HCT116 (cell line): ENCODE measurements around the gene PDE8A.

Source experiments
- ATF3 ChIP-seq: IDR thresholded peaks from 2 replicates; pipeline ENCODE4 v1.6.1; 2012
- CTCF ChIP-seq, 3 experiments: fragments of 200-600 bp in 1 of 3; sonication (generic) in 1 of 3; IDR thresholded peaks in 2 of 3; conservative IDR thresholded peaks in 1 of 3; 2 replicates each; pipeline ENCODE4 v1.5.1; 2012 to 2017; ENCODE audit warnings: low read depth in 2 of 3, low read length in 2 of 3, antibody characterized with exemption in 1 of 3, borderline replicate concordance in 1 of 3, control low read depth in 1 of 3, mild to moderate bottlenecking in 1 of 3, mixed read lengths in 1 of 3, mixed run types in 1 of 3, moderate library complexity in 1 of 3; ENCODE audit not compliant: insufficient read depth in 1 of 3
- EZH2 ChIP-seq: fragments of 200-600 bp; sonication (generic); IDR thresholded peaks from 2 replicates; pipeline ENCODE4 v1.6.1; 2017; ENCODE audit warnings: antibody characterized with exemption, mixed run types
- FOSL1 ChIP-seq: IDR thresholded peaks from 2 replicates; pipeline ENCODE4 v1.6.1; 2012; ENCODE audit warnings: low read depth
- POLR2A ChIP-seq: IDR thresholded peaks from 2 replicates; pipeline ENCODE4 v1.7.0; 2011; ENCODE audit warnings: borderline replicate concordance; ENCODE audit not compliant: insufficient read depth, insufficient read length; ENCODE audit errors: extremely low read depth
- POLR2AphosphoS5 ChIP-seq: IDR thresholded peaks from 2 replicates; pipeline ENCODE4 v1.6.1; 2011; ENCODE audit warnings: mild to moderate bottlenecking, low read depth, low read length, moderate library complexity
- RAD21 ChIP-seq: IDR thresholded peaks from 2 replicates; pipeline ENCODE4 v1.6.1; 2012; ENCODE audit warnings: low read depth, mild to moderate bottlenecking
- REST ChIP-seq: IDR thresholded peaks from 2 replicates; pipeline ENCODE4 v1.6.1; 2012; ENCODE audit warnings: low read depth
- SIN3A ChIP-seq: IDR thresholded peaks from 2 replicates; pipeline ENCODE4 v1.6.1; 2012; ENCODE audit warnings: low read depth
- SRF ChIP-seq: IDR thresholded peaks from 2 replicates; pipeline ENCODE4 v1.6.1; 2012; ENCODE audit warnings: low read depth
- ZNF274 ChIP-seq: fragments of 200-500 bp; sonication (Bioruptor generic); IDR thresholded peaks from 2 replicates; pipeline ENCODE4 v1.6.1; 2014; ENCODE audit warnings: mild to moderate bottlenecking, low read depth, low read length, inconsistent platforms
- TF ChIP-seq, protein P1 (sequence below): IDR thresholded peaks from 2 replicates; pipeline ENCODE4 v1.6.1; 2011; ENCODE audit warnings: mild to moderate bottlenecking, low read length, moderate library complexity; ENCODE audit not compliant: insufficient replicate concordance; ENCODE audit errors: extremely low read depth

DNA sequence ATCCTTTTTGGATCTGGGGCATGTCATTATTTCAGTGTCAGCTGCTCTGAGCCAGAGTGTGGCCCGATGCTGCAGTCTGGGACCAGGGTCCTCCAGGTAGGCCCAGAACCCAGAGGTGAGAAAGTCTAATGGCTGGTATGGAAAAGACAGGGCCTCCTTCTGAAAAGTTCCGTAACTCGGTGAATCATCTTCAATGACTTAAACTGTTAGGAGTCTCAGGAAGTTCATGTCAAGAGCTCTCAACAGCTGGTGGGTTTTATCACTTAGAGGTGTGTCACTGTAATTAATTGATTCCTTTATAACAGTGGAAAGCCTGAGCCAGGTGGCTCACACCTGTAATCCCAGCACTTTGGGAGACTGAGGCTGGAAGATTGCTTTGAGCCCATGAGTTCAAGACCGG, 28.5 kb upstream of the PDE8A start:
- TF ChIP-seq POLR2A (no peak), CTCF (IDR thresholded peaks at IDR 0.05 in 2 of 3, conservative IDR thresholded peaks at IDR 0.05 in 1 of 3; ENCODE audit: borderline replicate concordance in 1 of 3, insufficient read depth in 1 of 3, low read depth in 2 of 3, low read length in 2 of 3) (no peak), POLR2AphosphoS5 (no peak), EZH2 (no peak), RAD21 (no peak), SIN3A (no peak), REST (no peak), FOSL1 (no peak), SRF (no peak), ATF3 (no peak), ZNF274 (no peak)
- TF ChIP-seq, protein P1, sequence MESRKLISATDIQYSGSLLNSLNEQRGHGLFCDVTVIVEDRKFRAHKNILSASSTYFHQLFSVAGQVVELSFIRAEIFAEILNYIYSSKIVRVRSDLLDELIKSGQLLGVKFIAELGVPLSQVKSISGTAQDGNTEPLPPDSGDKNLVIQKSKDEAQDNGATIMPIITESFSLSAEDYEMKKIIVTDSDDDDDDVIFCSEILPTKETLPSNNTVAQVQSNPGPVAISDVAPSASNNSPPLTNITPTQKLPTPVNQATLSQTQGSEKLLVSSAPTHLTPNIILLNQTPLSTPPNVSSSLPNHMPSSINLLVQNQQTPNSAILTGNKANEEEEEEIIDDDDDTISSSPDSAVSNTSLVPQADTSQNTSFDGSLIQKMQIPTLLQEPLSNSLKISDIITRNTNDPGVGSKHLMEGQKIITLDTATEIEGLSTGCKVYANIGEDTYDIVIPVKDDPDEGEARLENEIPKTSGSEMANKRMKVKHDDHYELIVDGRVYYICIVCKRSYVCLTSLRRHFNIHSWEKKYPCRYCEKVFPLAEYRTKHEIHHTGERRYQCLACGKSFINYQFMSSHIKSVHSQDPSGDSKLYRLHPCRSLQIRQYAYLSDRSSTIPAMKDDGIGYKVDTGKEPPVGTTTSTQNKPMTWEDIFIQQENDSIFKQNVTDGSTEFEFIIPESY, result no peak
